ENCODE data around the gene ASIC1.

Gene ASIC1

GRCh38 chr12:50087995-50088394 lies 30.6 kb downstream of the ASIC1 start:
- no peak for TF ChIP-seq CTCF (IDR thresholded peaks at IDR 0.05; ENCODE audit: borderline replicate concordance, insufficient read depth, low read depth, low read length)
- no peak overlapping the region for H3K4me3 ChIP-seq (ENCODE audit: low read depth, low read length)

DNA sequence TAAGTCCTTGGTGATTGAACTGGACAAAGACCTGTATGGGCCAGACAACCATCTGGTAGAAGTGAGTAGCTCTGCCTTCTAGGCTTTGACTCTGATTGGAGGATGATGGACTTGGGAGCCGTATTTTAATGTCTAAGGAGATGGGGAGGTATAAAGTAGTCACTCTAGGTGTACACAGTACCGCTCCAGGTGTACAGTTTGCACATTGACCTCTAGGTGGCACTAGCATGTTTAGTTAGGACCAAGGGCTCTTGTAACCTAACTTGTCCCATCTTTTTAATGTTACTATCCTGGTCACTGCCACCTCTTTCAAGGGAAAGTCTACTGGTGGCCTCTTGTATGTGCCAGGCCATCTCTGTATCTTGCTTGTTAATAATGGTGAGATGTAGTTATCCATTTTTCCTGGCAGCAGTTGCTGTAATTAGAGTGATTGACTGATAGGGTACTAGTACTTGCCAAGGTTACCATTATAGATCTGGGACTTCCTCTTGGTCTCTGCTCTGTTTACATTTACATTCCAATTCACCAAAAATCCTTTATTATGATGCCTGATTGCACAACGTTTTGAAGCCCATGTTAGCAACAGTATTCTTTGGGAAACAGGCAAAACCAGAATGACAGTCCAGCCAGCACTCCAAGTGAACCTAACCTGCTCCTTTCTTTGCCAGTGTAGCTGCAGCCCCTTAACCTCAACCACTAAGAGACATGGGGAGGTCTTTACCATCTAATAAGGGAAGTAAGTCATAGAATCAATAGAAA lies 31.4 kb downstream of the ASIC1 start:
- peak; percentile 86 for TF ChIP-seq CTCF (IDR thresholded peaks at IDR 0.05; ENCODE audit: borderline replicate concordance, insufficient read depth, low read depth, low read length)
- no peak overlapping the region for H3K4me3 ChIP-seq (ENCODE audit: low read depth, low read length)

DNA sequence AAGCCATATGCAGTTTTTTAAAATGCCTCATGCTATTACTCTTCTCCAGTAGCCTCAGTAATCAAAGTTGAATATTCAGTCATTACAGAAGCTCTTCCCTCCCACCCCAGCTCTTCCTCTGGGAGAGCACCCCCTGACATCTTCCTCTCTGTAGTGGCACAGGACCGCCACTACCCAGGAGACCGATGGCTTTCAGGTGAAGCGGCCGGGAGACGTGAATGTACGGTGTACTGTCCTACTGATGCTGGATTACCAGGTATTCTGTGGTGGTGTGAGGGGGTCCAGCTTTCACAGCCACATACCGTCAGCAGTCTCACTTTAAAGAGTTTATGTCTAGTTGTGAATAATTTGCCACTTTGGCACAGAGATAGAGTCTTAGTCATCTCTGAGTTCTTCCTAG lies 32.3 kb downstream of the ASIC1 start:
- TF ChIP-seq CTCF (IDR thresholded peaks at IDR 0.05; ENCODE audit: borderline replicate concordance, insufficient read depth, low read depth, low read length), result no peak
- H3K4me3 ChIP-seq (ENCODE audit: low read depth, low read length), result no peak overlapping the region

GRCh38 chr12:50090391-50090790 lies 33.0 kb downstream of the ASIC1 start:
- no peak overlapping the region for H3K4me3 ChIP-seq (ENCODE audit: low read depth, low read length)
- no peak for TF ChIP-seq CTCF (IDR thresholded peaks at IDR 0.05; ENCODE audit: borderline replicate concordance, insufficient read depth, low read depth, low read length)

GRCh38 chr12:50097952-50098351 lies 40.6 kb downstream of the ASIC1 start:
- no peak for TF ChIP-seq CTCF (IDR thresholded peaks at IDR 0.05; ENCODE audit: borderline replicate concordance, insufficient read depth, low read depth, low read length)
- no peak overlapping the region for H3K4me3 ChIP-seq (ENCODE audit: low read depth, low read length)

- TF ChIP-seq CTCF (IDR thresholded peaks at IDR 0.05; ENCODE audit: borderline replicate concordance, insufficient read depth, low read depth, low read length), result no peak
- H3K4me3 ChIP-seq (ENCODE audit: low read depth, low read length), result no peak overlapping the region
These were observed 42.1 kb downstream of the ASIC1 start for GRCh38 chr12:50099302-50100008.

GRCh38 chr12:50100561-50100960 lies 43.2 kb downstream of the ASIC1 start:
- no peak for TF ChIP-seq CTCF (IDR thresholded peaks at IDR 0.05; ENCODE audit: borderline replicate concordance, insufficient read depth, low read depth, low read length)
- H3K4me3 ChIP-seq (ENCODE audit: low read depth, low read length), result no peak overlapping the region

Data from GM12875 (cell line).